HG02642 (cell line): Measurements from ENCODE around the gene CPA4.

Experiments
- ATAC-seq: cut with Tn5 transposase; IDR thresholded peaks from one replicate; pipeline ENCODE4 v1.9.1; 2021; ENCODE audit warnings: mild to moderate bottlenecking; ENCODE audit not compliant: unreplicated experiment, poor library complexity

Gene CPA4

DNA sequence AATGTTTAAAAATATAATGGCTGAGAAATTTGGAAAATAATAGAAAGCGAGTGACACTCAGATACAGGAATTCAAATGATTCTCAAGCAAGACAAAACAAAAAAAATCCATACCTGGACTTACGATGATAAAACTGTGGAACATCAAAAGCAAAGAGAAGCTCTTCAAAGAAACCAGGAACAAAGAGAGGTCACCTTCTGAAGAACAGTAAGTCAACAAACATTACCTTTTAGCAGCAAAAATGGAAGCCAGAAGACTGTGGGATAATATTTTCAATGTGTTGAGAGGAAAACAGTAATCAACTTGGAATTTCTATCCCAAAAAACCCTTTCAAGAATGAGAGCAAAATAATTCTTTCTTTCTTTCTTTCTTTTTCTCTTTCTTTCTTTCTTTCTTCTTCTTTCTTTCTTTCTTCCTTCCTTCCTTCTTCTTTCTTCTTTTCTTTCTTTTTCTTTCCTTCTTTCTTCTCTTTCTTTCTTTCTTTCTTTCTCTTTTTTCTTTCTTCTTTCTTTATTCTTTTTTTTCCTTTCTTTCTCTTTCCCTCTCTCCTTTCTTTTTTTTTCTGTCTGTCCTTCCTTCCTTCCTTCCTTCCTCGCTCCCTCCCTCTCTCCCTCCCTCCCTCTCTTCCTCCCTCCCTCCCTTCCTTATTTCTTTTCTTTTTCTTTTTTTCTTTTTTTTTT, 49.9 kb downstream of the CPA4 start:
- no peak for ATAC-seq

DNA sequence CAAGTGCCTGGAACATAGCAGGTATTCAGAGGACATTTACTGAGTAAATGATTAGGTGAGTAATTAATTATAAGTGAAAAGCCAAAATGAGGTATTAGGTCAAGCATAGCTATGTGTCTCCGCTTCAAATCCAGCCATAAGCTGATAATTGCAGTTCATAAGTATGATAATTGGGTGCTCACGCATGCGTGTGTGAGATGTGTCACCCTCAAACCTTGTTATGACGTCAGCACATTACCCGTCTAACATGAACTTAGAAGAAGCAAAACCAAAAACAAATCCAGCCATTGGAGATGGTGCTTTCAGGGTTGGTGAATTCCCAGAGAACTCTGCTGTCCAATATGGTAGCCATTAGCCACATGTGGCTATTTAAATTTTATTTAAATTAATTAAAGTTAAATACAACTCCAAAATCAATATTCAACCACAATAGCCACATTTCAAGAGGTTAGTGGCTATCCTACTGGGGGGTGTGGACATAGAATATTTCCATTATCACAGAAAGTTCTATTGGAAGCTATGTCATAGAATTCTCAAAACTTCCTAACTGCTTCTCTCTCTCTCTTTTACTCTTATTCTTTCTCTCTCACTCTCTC, 51.4 kb downstream of the CPA4 start, which contains the start of gene CPA5:
Gene CPA5 (plus strand): TSS at position 546 of the 596 bp plus-strand sequence. CDS start 1,670 bp downstream, outside the sequence.
- no peak for ATAC-seq

GRCh38 chr7:130345136-130345535, 52.2 kb downstream of the CPA4 start:
- no peak for ATAC-seq

DNA sequence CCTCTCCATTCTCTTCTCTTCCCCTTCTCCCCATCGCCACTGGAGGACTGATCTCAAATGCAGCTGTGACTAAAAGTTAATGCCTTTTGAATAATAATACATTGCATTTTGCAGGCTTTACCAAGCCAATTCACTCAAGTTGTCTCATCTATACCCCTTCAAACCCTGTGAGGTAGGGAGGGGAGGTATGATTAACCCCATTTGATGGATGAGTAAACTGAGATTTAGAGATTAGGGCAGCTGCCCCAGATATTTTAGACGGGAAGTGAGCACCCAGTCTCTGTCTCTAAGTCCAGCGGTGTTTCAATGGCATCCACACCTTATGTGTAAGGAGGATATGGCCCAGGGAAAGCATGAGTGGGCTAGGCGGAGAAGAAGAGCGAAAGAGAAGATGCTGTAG, 52.8 kb downstream of the CPA4 start:
- ATAC-seq = no peak

- ATAC-seq = no peak
Observed at GRCh38 chr7:130346177-130346905, 53.4 kb downstream of the CPA4 start.

DNA sequence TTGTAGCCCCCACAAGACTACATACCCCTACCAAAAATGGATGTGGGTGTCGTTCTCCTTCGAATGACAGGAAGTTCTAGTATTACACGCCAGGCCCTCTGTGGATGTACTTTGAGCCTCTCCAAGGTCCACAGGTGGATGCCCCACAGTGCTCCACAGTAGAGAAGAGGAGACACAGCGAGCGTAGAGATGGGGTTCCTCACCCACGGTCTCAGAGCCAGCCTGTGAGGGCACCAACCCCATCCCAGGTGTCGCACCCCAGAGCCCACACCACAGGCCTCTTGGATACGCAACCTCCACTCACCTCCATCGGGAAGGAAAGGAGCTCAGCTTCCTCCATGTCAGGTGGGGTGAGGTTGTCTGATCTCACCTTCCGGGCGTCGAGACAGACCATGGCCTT, 54.0 kb downstream of the CPA4 start:
- no peak for ATAC-seq

GRCh38 chr7:130349911-130350782, 57.2 kb downstream of the CPA4 start:
- no peak for ATAC-seq

- ATAC-seq = no peak
Observed at GRCh38 chr7:130350945-130351790, 58.2 kb downstream of the CPA4 start.

GRCh38 chr7:130351791-130352090, 58.8 kb downstream of the CPA4 start:
- ATAC-seq = no peak

DNA sequence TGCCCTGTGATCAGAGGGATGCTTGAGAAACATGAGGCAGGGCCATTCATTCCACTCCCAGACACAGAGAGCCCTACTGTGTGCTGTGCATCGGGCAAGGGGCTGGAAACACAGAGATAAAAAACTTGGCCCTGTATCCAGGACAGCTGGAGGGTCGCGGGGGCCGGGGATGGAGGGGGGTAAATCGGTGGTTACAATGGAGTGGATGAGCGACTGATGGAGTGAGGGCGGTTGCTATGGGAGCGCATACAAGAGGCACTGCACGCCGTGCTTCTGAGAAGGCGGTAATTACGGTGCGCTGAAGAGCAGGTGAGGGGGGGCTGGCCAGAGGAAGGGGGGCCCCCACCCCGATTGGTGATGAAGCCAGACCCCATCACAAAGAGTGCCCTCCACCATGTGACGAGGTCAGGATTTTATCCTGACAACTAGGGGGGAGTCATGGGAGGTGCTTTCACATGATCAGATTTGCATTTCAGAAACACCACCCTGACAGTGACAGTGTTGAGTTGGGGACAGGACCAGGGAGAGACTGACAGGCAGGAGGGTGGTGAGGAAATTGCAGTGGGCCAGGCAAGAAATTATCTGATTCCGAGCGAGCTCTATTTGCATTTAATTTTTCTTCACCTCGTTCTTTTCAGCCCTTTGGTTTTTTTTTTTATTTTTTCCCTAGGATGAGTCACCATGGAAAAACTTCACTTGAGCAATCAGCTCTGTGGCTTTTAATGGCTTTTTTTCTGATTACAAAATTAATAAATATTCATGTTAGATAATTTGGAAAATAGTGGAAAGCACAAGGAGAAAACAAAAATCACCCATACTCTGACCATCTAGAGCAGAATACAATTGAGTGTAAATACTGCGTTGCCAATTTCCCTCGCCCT, 59.5 kb downstream of the CPA4 start:
- no peak for ATAC-seq

GRCh38 chr7:130353196-130353595, 60.2 kb downstream of the CPA4 start:
- no peak for ATAC-seq

GRCh38 chr7:130356121-130356875, 63.3 kb downstream of the CPA4 start:
- ATAC-seq = no peak

DNA sequence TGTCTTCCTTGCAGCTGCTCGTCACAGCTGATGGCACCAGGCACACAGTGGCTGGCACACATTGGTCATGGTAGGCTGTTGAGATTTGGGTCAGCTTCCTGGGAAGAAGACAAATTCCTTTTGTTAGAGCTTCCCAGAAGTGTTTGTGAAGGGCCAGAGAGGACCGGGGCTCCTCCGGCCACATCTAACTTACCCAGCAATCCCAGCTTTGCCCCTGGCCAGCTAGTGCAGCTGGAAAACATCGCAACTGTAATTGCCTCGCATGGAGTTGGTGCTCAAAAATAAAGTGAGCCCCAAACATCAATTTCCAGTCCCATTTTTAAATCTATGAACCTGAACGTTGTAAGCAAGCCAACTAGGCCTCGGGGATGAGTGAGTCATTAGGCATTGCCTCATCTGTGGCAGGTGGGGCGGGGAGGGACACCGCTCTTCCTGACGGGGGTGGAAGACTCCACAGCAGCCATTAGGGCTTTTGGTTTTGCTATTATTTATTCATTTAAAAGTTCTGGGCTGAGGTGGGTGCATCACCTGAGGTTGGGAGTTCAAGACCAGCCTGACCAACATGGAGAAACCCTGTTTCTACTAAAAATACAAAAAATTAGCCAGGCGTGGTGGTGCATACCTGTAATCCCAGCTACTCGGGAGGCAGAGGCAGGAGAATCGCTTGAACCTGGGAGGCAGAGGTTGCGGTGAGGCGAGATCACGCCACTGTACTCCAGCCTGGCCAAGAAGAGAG, 64.1 kb downstream of the CPA4 start:
- no peak for ATAC-seq

DNA sequence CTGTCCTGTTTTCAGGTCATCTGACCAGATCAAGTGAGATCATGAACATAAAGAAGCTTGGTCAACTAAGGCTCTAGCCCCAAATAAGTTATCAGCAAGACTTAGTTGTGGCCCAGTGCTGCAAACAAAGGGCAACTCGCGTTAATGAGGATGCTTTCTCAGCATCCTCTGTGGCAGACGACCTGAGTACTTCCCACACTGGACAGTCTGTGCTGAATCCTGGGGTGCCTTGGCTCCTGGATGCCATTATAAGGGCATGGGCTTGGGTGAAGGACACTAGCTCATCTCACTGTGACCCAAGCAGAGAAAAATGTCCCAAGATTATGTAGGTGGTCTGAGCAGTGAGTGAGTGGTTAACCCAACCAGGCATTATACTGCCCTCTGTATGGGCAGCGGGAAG, 65.5 kb downstream of the CPA4 start:
- ATAC-seq = no peak

DNA sequence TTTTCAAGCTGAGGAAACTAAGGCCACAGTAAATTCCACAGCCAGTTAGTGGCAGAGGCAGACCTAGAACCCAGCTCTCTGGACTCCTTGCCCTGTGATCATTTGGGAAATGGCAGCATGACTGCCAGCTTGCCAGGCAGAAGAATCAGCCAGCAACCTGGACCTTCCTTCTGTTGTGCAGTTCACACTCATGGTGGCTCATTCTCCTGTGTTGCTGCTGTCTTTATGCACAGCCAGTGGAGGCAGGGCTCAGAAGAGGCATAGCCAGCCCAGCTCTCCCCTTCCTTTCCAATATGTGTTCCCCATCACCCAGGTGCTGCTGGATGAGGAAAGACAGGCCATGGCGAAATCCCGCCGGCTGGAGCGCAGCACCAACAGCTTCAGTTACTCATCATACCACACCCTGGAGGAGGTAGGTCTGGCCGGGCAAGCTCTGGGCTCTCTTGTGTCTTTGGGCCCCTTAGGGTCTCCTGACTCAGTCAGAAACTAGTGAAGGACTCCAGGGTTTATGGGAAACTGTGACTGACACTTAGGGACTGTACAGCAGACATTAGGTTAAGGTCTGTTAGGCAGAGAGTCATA, 66.4 kb downstream of the CPA4 start:
- no peak for ATAC-seq

DNA sequence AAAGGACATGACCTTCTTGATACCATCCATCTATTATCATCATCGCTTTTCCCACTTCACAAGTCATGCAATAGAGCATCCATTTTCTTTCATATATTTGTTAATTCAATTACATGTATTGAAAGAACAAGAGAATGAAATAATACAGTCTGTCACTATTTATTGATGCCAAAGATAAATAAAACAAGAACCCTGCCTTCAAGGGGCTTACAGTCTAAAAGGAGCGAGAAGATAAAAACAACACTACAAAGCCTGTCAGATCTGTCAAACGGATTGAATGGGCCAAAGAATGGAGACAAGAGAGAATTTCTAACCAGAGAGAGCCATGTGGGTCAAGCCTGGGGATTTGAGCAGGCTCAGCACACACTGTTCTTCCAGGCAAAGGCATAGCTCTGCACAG, 67.6 kb downstream of the CPA4 start:
- no peak for ATAC-seq

DNA sequence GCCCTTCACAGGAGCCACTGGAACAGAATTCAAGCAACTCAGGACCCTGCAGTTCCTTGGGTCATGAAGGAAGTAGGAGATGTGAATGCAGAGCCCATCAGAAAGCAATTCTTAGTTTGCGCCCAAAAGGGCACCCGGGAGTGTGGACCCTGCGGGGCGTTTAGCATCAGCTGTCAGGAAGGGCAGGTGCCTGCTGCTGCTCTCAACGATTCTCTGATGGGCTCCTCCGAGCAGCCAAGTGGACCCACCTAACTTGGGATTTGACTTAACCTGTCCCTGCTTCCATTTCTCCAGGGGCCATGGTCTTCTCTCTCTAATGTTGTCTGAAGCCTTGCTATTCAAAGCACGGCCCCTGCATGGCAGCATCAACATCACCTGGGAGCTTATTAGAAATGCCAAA, 68.7 kb downstream of the CPA4 start:
- ATAC-seq = no peak
